ENCODE data around the gene ASB18. TPM values are rescaled to one million over a fixed set of nuclear protein-coding genes. Genes with fewer than 3 reads are reported as not detected.

The ASB18 gene
- total RNA-seq, 4 donors from 2014 or later: not detected

GRCh38 chr2:236306825-236307540 is 42.8 kb upstream of the ASB18 start:
- no peak overlapping the region for H3K27ac ChIP-seq
- 63 to 71% methylated on average over 13 of the region's 13 CpGs for WGBS, 2 donors
- DNase-seq (ENCODE audit: low spot score in 2 of 2): no peak
- no peaks in the 10 kb centered on the region for H3K36me3 ChIP-seq
- peaks cover 0 to 9% (median 0%) of the 10 kb centered on the region in 4 donors for H3K9me3 ChIP-seq
- TF ChIP-seq POLR2A (IDR thresholded peaks at IDR 0.05) (no peak), EP300 (IDR thresholded peaks at IDR 0.05) (no peak)
- TF ChIP-seq, protein P1, sequence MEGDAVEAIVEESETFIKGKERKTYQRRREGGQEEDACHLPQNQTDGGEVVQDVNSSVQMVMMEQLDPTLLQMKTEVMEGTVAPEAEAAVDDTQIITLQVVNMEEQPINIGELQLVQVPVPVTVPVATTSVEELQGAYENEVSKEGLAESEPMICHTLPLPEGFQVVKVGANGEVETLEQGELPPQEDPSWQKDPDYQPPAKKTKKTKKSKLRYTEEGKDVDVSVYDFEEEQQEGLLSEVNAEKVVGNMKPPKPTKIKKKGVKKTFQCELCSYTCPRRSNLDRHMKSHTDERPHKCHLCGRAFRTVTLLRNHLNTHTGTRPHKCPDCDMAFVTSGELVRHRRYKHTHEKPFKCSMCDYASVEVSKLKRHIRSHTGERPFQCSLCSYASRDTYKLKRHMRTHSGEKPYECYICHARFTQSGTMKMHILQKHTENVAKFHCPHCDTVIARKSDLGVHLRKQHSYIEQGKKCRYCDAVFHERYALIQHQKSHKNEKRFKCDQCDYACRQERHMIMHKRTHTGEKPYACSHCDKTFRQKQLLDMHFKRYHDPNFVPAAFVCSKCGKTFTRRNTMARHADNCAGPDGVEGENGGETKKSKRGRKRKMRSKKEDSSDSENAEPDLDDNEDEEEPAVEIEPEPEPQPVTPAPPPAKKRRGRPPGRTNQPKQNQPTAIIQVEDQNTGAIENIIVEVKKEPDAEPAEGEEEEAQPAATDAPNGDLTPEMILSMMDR (IDR thresholded peaks at IDR 0.05): no peak
- no peaks in the 10 kb centered on the region for H3K4me1 ChIP-seq
- H3K4me3 ChIP-seq: no peak overlapping the region
- H3K27me3 ChIP-seq: peaks cover 0 to 9% of the 10 kb centered on the region in 2 donors

GRCh38 chr2:236305964-236306605 is 41.9 kb upstream of the ASB18 start:
- DNase-seq (ENCODE audit: low spot score in 2 of 2): no peak
- Histone ChIP-seq H3K27me3 (peaks cover 0 to 9% of the 10 kb centered on the region in 2 donors), H3K36me3 (no peaks in the 10 kb centered on the region), H3K4me3 (no peak overlapping the region), H3K9me3 (peaks cover 0 to 3% (median 0%) of the 10 kb centered on the region in 4 donors), H3K4me1 (no peaks in the 10 kb centered on the region), H3K27ac (no peak overlapping the region)
- WGBS, 2 donors: 47 to 49% methylated on average over 6 of the region's 6 CpGs
- TF ChIP-seq POLR2A (IDR thresholded peaks at IDR 0.05) (no peak), EP300 (IDR thresholded peaks at IDR 0.05) (no peak)
- TF ChIP-seq, protein P1 (IDR thresholded peaks at IDR 0.05): no peak

DNA sequence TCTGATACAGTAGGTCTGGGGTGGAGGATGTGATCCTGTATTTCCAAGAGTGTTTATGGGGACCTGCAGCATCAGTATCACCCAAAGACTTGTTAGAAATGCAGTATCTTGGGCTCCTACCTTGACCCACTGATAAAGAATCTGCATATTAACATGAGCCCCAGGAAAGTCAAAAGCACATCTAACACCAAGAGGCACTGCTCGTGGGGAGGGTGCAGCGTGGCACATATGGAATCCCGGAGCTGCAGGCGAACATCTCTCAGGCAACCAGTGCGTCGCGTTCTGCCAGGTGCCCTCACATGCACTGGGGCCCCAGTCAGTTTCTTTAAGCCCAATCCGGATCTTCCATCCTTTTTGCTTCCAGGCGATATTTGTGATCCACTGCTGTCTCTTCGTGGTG is 41.3 kb upstream of the ASB18 start:
- no peak for TF ChIP-seq POLR2A (IDR thresholded peaks at IDR 0.05)
- TF ChIP-seq, protein P1 (IDR thresholded peaks at IDR 0.05): no peak
- no peak for TF ChIP-seq EP300 (IDR thresholded peaks at IDR 0.05)
- no peaks in the 10 kb centered on the region for H3K4me1 ChIP-seq
- WGBS, 2 donors: 68 to 79% methylated on average over 9 to 10 of the region's 10 CpGs
- H3K4me3 ChIP-seq: no peak overlapping the region
- DNase-seq (ENCODE audit: low spot score in 2 of 2): no peak
- no peaks in the 10 kb centered on the region for H3K9me3 ChIP-seq
- peaks cover 0 to 9% of the 10 kb centered on the region in 2 donors for H3K27me3 ChIP-seq
- no peaks in the 10 kb centered on the region for H3K36me3 ChIP-seq
- H3K27ac ChIP-seq: no peak overlapping the region

- Histone ChIP-seq H3K9me3 (no peaks in the 10 kb centered on the region), H3K27ac (no peak overlapping the region), H3K36me3 (no peaks in the 10 kb centered on the region), H3K4me1 (no peaks in the 10 kb centered on the region), H3K4me3 (no peak overlapping the region), H3K27me3 (peaks cover 0 to 9% of the 10 kb centered on the region in 2 donors)
- no peak for DNase-seq (ENCODE audit: low spot score in 2 of 2)
- 87 to 89% methylated on average over 2 of the region's 2 CpGs for WGBS, 2 donors
- TF ChIP-seq, protein P1 (IDR thresholded peaks at IDR 0.05): no peak
- TF ChIP-seq POLR2A (IDR thresholded peaks at IDR 0.05): no peak
- no peak for TF ChIP-seq EP300 (IDR thresholded peaks at IDR 0.05)
Observed at GRCh38 chr2:236303935-236304334, 39.7 kb upstream of the ASB18 start.

DNA sequence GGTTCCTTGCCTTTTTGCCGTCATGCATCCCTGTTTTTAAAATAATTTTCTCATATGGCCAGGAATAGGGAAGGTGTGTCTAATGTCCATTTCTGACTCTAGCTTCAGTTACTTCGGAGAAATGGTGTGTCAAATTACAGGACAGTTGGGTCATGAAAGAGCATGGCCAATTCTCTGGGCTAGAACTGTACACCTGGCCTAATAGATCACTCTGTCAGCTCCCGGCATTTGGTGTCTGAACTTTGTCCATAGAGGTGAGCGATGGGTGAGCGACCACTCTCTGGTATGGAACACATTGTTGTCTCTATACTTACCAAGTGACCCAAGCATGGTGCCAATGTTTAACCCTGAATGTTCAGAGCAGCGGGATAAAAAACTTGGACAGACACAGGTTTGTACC is 38.3 kb upstream of the ASB18 start:
- no peak overlapping the region for H3K4me3 ChIP-seq
- no peaks in the 10 kb centered on the region for H3K4me1 ChIP-seq
- WGBS, 2 donors: 88% methylated on average over 6 of the region's 6 CpGs
- no peak overlapping the region for H3K27ac ChIP-seq
- H3K27me3 ChIP-seq: peaks cover 0 to 9% of the 10 kb centered on the region in 2 donors
- TF ChIP-seq, protein P1 (IDR thresholded peaks at IDR 0.05): no peak
- TF ChIP-seq EP300 (IDR thresholded peaks at IDR 0.05): no peak
- no peak for TF ChIP-seq POLR2A (IDR thresholded peaks at IDR 0.05)
- no peaks in the 10 kb centered on the region for H3K9me3 ChIP-seq
- H3K36me3 ChIP-seq: no peaks in the 10 kb centered on the region
- no peak for DNase-seq (ENCODE audit: low spot score in 2 of 2)

Data from tibial nerve (tissue), 4 donors.